Fibroblast of the aortic adventitia (primary cell): ENCODE measurements around the gene SLX9. TPM values are rescaled to one million over a fixed set of nuclear protein-coding genes. Genes with fewer than 3 reads are reported as not detected.

Source experiments
- DNase-seq: peaks from one replicate; pipeline ENCODE4 v3.0.0-alpha.2; 2010; ENCODE audit warnings: low read depth
- H3K4me3 ChIP-seq: 2 replicates; pipeline ENCODE4 v1.5.1; 2011; ENCODE audit warnings: low read depth, mild to moderate bottlenecking, control low read depth, low read length, moderate library complexity
- CTCF ChIP-seq: IDR thresholded peaks from 2 replicates; pipeline ENCODE4 v1.5.1; 2011; ENCODE audit warnings: mild to moderate bottlenecking, low read length, control low read depth, inconsistent platforms; ENCODE audit not compliant: insufficient read depth
- total RNA-seq: library from RNA; depleted of rRNA; stranded (reverse); fragments of >200 nt; gene quantifications from 2 replicates; pipeline ENCODE4 v1.2.3, GENCODE V29; 2012; ENCODE audit warnings: low replicate concordance

Gene SLX9
- total RNA-seq, 1 donor = 6.0 TPM

- DNase-seq = no peak
- H3K4me3 ChIP-seq = no peak overlapping the region
- TF ChIP-seq CTCF = no peak
These were observed 46.9 kb downstream of the SLX9 start for GRCh38 chr21:44986471-44987291.

GRCh38 chr21:44987301-44987885, 47.6 kb downstream of the SLX9 start:
- no peak for TF ChIP-seq CTCF
- no peak for DNase-seq
- H3K4me3 ChIP-seq = no peak overlapping the region

DNA sequence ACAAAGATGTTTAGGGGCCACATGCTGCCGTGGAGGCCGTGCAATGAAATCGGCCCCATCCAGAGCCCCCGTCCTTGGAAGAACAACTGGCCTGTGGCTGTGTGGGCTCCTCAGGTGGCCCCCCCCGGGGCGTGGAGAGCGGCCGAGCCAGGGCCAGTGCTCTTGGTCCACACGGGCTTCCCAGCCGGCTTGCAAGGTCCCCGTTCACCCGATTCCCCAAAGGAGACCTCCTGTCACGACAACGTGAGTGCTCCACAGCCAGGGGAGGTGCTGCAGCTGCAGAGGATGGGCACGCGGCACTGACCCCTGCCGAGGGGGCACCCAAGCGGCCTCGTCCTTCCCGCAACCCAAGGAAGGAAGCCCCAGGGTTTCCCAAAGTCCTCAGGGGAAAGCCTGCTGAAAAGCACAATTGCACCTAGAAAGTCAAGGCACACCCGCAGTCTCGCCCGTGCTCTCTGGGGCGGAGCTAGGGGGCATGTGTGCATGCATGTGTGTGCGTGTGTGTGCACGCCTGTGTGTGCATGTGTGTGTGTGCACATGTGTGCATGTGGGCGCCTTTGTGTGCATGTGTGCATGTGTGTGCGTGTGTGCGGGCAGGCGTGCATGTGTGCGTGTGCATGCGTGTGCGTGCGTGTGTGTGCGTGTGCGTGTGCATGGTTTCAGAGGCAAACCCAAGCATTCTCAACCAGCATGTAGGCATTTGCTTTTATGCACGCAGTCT, 48.2 kb downstream of the SLX9 start:
- DNase-seq = no peak
- no peak for TF ChIP-seq CTCF

DNA sequence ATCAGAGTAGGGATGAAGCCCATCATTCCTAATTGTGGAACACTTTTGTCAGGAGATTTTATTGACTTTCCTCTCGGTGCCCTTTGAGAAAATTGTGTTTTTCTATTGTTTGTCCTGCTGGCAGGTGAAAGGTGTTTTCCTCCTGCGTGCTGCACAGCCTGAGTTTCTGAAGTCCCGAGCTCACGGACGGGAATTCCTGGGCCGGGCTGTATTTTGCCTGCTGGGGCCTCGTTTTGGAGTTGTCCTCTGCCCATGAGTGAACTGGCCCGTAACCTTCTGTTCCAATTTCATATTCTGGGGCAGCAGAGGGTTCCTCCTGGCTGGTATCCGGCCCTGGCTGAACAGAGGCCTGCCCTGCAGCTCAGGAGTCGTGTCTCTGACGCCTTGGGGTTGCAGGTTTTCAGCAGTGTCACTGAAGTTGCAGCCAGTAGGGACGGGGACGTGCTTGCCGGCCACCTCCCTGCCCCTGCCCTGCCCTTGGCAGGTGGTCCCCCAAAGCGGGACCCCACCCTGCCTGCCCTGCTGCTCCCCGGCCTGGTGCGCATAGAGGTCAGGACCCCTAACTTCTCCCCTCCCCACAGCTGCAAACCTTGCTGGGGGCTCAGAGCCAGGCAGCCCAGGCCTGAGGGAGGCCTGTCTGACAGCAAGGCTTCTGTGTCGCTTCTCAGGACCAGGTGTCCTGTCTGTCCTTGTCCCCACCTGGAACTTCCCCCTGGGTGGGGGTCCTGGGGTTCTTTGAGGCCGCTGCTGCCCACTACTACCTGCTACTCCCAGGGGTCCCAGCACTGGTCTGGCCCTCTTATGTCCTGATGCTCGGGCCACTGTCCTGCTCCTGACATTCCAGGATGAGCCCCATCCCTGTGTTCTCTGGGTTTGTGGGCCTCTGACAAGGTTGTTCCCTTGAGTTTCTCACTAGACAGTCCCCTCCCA, 49.0 kb downstream of the SLX9 start:
- no peak overlapping the region for H3K4me3 ChIP-seq
- no peak for TF ChIP-seq CTCF
- no peak for DNase-seq

More for the DNA sequence above, 48.2 kb downstream of the SLX9 start:
- H3K4me3 ChIP-seq = no peak overlapping the region

- TF ChIP-seq CTCF = no peak
- no peak overlapping the region for H3K4me3 ChIP-seq
- DNase-seq = no peak
These were observed 49.7 kb downstream of the SLX9 start for GRCh38 chr21:44989537-44989886.
